Activated CD4-positive, alpha-beta T cell treated with anti-CD3 and anti-CD28 coated beads, Interleukin-2, amount 10 ng/mL, durations not matched to agents 7 days and 5 days (primary cell): ENCODE measurements around the gene RPS28. TPM values are rescaled to one million over a fixed set of nuclear protein-coding genes. Genes with fewer than 3 reads are reported as not detected.

Experiments used
- total RNA-seq, 2 experiments: library from RNA; stranded (reverse); gene quantifications; one replicate each; pipeline ENCODE4 v1.2.3, GENCODE V29; 2021

Gene RPS28
- total RNA-seq, 2 experiments from 2014 or later: 1,480 to 2,023 TPM

Other genes starting within 250 kb of the RPS28 start
- gene FBN3, start 171.9 kb upstream of the RPS28 start, total RNA-seq: not detected
- 10 to 100 TPM; 26.7 to 33.1 TPM for gene CERS4, start 112.1 kb upstream of the RPS28 start, total RNA-seq
- 10 to 100 TPM; 32.1 to 36.3 TPM for gene CD320, start 13.1 kb upstream of the RPS28 start, total RNA-seq
- gene NDUFA7, start 121 bp upstream of the RPS28 start, total RNA-seq: 10 to 100 TPM; 61.8 to 65.6 TPM
- 1 to 10 TPM; 1.3 to 2.7 TPM for gene KANK3, start 21.8 kb downstream of the RPS28 start, total RNA-seq
- not detected for gene ANGPTL4, start 42.7 kb downstream of the RPS28 start, total RNA-seq
- 100 to 1,000 TPM; 104 to 107 TPM for gene RAB11B, start 68.9 kb downstream of the RPS28 start, total RNA-seq
- 10 to 100 TPM; 26.4 to 29.0 TPM for gene MARCHF2, start 91.8 kb downstream of the RPS28 start, total RNA-seq
- gene HNRNPM, start 123.5 kb downstream of the RPS28 start, total RNA-seq: 100 to 1,000 TPM; 248 to 265 TPM
- 1 to 10 TPM; 3.8 to 6.7 TPM for gene PRAM1, start 181.1 kb downstream of the RPS28 start, total RNA-seq
- gene ZNF414, start 192.7 kb downstream of the RPS28 start, total RNA-seq: 10 to 100 TPM; 46.8 to 47.3 TPM